Measurements from ENCODE around the gene TMEM132C.

TMEM132C gene

GRCh38 chr12:128531170-128531569, 264.2 kb downstream of the TMEM132C start:
- ChIA-PET POLR2A (no interaction called here), CTCF (no interaction called here)
- no peak for DNase-seq (ENCODE audit: low read depth, low spot score)
- TF ChIP-seq, protein P1, sequence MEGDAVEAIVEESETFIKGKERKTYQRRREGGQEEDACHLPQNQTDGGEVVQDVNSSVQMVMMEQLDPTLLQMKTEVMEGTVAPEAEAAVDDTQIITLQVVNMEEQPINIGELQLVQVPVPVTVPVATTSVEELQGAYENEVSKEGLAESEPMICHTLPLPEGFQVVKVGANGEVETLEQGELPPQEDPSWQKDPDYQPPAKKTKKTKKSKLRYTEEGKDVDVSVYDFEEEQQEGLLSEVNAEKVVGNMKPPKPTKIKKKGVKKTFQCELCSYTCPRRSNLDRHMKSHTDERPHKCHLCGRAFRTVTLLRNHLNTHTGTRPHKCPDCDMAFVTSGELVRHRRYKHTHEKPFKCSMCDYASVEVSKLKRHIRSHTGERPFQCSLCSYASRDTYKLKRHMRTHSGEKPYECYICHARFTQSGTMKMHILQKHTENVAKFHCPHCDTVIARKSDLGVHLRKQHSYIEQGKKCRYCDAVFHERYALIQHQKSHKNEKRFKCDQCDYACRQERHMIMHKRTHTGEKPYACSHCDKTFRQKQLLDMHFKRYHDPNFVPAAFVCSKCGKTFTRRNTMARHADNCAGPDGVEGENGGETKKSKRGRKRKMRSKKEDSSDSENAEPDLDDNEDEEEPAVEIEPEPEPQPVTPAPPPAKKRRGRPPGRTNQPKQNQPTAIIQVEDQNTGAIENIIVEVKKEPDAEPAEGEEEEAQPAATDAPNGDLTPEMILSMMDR (IDR thresholded peaks at IDR 0.05; ENCODE audit: insufficient read depth, low read length, missing control alignments): no peak
- H3K4me3 ChIP-seq (ENCODE audit: low read depth, low read length): no peak overlapping the region

- no peak for DNase-seq (ENCODE audit: low read depth, low spot score)
- H3K4me3 ChIP-seq (ENCODE audit: low read depth, low read length): no peak overlapping the region
- TF ChIP-seq, protein P1 (IDR thresholded peaks at IDR 0.05; ENCODE audit: insufficient read depth, low read length, missing control alignments): no peak
- ChIA-PET CTCF (no interaction called here), POLR2A (no interaction called here)
Measured at GRCh38 chr12:128534906-128535305, 267.9 kb downstream of the TMEM132C start.

DNA sequence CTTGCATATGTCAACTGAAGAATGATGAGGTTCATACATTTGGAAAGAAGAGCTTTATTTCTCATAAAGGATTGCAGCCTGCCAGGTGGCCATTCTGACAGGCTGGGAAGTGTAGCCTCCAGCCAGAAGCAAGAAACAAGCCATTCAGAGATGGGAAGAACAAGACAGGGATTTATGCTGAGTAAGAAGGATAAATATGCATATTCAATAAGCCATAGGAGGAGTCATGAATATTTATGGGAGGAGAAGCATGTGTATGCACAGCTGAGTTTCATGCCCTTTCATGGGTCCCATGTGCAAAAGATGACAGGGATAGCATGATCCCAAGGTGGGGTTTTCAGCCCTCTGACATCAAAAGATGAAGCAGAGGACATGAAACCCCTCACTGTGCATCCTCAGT, 269.8 kb downstream of the TMEM132C start:
- DNase-seq (ENCODE audit: low read depth, low spot score): no peak
- no peak overlapping the region for H3K4me3 ChIP-seq (ENCODE audit: low read depth, low read length)
- POLR2A ChIA-PET: no interaction called here
- CTCF ChIA-PET: no interaction called here
- TF ChIP-seq, protein P1 (IDR thresholded peaks at IDR 0.05; ENCODE audit: insufficient read depth, low read length, missing control alignments): no peak

GRCh38 chr12:128537668-128538067, 270.7 kb downstream of the TMEM132C start:
- POLR2A ChIA-PET: no interaction called here
- CTCF ChIA-PET: no interaction called here
- TF ChIP-seq, protein P1 (IDR thresholded peaks at IDR 0.05; ENCODE audit: insufficient read depth, low read length, missing control alignments): no peak
- DNase-seq (ENCODE audit: low read depth, low spot score): no peak
- H3K4me3 ChIP-seq (ENCODE audit: low read depth, low read length): no peak overlapping the region

GRCh38 chr12:128542844-128543243, 275.9 kb downstream of the TMEM132C start:
- TF ChIP-seq, protein P1 (IDR thresholded peaks at IDR 0.05; ENCODE audit: insufficient read depth, low read length, missing control alignments): no peak
- no peak for DNase-seq (ENCODE audit: low read depth, low spot score)
- H3K4me3 ChIP-seq (ENCODE audit: low read depth, low read length): no peak overlapping the region
- CTCF ChIA-PET: no interaction called here
- POLR2A ChIA-PET: no interaction called here

GRCh38 chr12:128543460-128543859, 276.5 kb downstream of the TMEM132C start:
- TF ChIP-seq, protein P1 (IDR thresholded peaks at IDR 0.05; ENCODE audit: insufficient read depth, low read length, missing control alignments): no peak
- DNase-seq (ENCODE audit: low read depth, low spot score): no peak
- ChIA-PET POLR2A (no interaction called here), CTCF (no interaction called here)
- H3K4me3 ChIP-seq (ENCODE audit: low read depth, low read length): no peak overlapping the region
